Naive thymus-derived CD4-positive, alpha-beta T cell (primary cell): ENCODE data around the gene DCLRE1C. TPM values are rescaled to one million over a fixed set of nuclear protein-coding genes. Genes with fewer than 3 reads are reported as not detected.

Experiments
- ATAC-seq: fragments of 150-1000 bp; cut with Tn5 transposase; 2 replicates; pipeline ENCODE4 v1.10.0; 2021; ENCODE audit warnings: mild to moderate bottlenecking, moderate library complexity
- CTCF ChIA-PET: fragments of 350-600 bp; sonication (Branson Sonifier 250); formaldehyde crosslinking; loops from one replicate; lab custom pipeline; 2021; ENCODE audit warnings: antibody characterized with exemption; lab: Charles Lee
- POLR2A ChIA-PET: fragments of 350-600 bp; sonication (Branson Sonifier 250); formaldehyde crosslinking; loops from one replicate; lab custom pipeline; 2021; ENCODE audit warnings: antibody characterized with exemption, inconsistent platforms; lab: Charles Lee
- DNase-seq, 9 donors: peaks; one replicate each; pipeline versions ENCODE4 v3.0.0 to v3.0.0-alpha.2; 2020 to 2022; ENCODE audit warnings: mixed read lengths in 1 of 9
- H3K27ac ChIP-seq: one replicate; pipeline ENCODE4 v1.7.0; 2013; ENCODE audit warnings: mild to moderate bottlenecking, low read depth, low read length, moderate library complexity
- H3K27me3 ChIP-seq, 2 donors: one replicate each; pipeline ENCODE4 v1.7.0; 2013; ENCODE audit warnings: low read length in 2 of 2, mild to moderate bottlenecking in 2 of 2, moderate library complexity in 2 of 2; ENCODE audit not compliant: control insufficient read depth in 2 of 2, insufficient read depth in 2 of 2
- H3K36me3 ChIP-seq, 3 experiments: 1 replicate in 2 of 3; 2 replicates in 1 of 3; pipeline ENCODE4 v1.7.0; 2013; ENCODE audit warnings: low read length in 3 of 3, mild to moderate bottlenecking in 3 of 3, moderate library complexity in 1 of 3; ENCODE audit not compliant: insufficient read depth in 3 of 3, control insufficient read depth in 2 of 3
- H3K4me1 ChIP-seq, 2 donors: one replicate each; pipeline ENCODE4 v1.7.0; 2013; ENCODE audit warnings: low read length in 2 of 2, mild to moderate bottlenecking in 2 of 2, moderate library complexity in 1 of 2; ENCODE audit not compliant: control insufficient read depth in 2 of 2, insufficient read depth in 2 of 2
- H3K4me3 ChIP-seq: 2 replicates; pipeline ENCODE4 v1.7.0; 2013; ENCODE audit warnings: mild to moderate bottlenecking, low read length
- H3K9me3 ChIP-seq, 3 experiments: 1 replicate in 2 of 3; 2 replicates in 1 of 3; pipeline ENCODE4 v1.7.0; 2013; ENCODE audit warnings: low read length in 3 of 3; ENCODE audit not compliant: control insufficient read depth in 2 of 3
- H3K27ac Mint-ChIP-seq, 9 donors: one replicate each; pipeline ENCODE4 v1.8.0; 2020 to 2022; ENCODE audit warnings: mixed read lengths in 9 of 9, mild to moderate bottlenecking in 8 of 9, moderate library complexity in 5 of 9, inconsistent platforms in 2 of 9
- H3K27me3 Mint-ChIP-seq, 5 donors: one replicate each; pipeline ENCODE4 v1.8.0; 2021 to 2022; ENCODE audit warnings: mixed read lengths in 5 of 5, mild to moderate bottlenecking in 1 of 5
- H3K36me3 Mint-ChIP-seq, 5 donors: one replicate each; pipeline ENCODE4 v1.8.0; 2020 to 2022; ENCODE audit warnings: mixed read lengths in 5 of 5, mild to moderate bottlenecking in 3 of 5, inconsistent platforms in 1 of 5
- H3K4me1 Mint-ChIP-seq, 7 donors: one replicate each; pipeline ENCODE4 v1.8.0; 2020 to 2022; ENCODE audit warnings: mixed read lengths in 7 of 7, mild to moderate bottlenecking in 3 of 7, inconsistent platforms in 1 of 7
- H3K4me3 Mint-ChIP-seq, 10 donors: one replicate each; pipeline ENCODE4 v1.8.0; 2020 to 2022; ENCODE audit warnings: mild to moderate bottlenecking in 10 of 10, mixed read lengths in 10 of 10, moderate library complexity in 6 of 10, inconsistent platforms in 2 of 10
- H3K9me3 Mint-ChIP-seq, 11 donors: one replicate each; pipeline ENCODE4 v1.8.0; 2020 to 2022; ENCODE audit warnings: mixed read lengths in 11 of 11, mild to moderate bottlenecking in 4 of 11, inconsistent platforms in 1 of 11, moderate library complexity in 1 of 11
- intact Hi-C, 2 donors: fragments of 100-400 bp; cut with micrococcal nuclease; formaldehyde crosslinking; loops; one replicate each; pipeline ENCODE4 v1.15.1; 2023
- polyA plus RNA-seq, 2 donors: library from polyadenylated mRNA; unstranded; fragments of 300-500 nt; fragmentation: Illumina TruSeq; gene quantifications; one replicate each; pipeline ENCODE4 v1.2.3, GENCODE V29; 2021
- total RNA-seq, 6 experiments: library from RNA in 5 of 6; stranded (reverse) in 5 of 6; gene quantifications; 1 replicate in 5 of 6; 2 replicates in 1 of 6; pipeline ENCODE4 v1.2.3 and lab custom pipeline; 2021 to 2026

The DCLRE1C gene
- total and polyA plus RNA-seq, 7 experiments from 2014 or later, result 16.4 to 38.7 (median 24.2) TPM

DNA sequence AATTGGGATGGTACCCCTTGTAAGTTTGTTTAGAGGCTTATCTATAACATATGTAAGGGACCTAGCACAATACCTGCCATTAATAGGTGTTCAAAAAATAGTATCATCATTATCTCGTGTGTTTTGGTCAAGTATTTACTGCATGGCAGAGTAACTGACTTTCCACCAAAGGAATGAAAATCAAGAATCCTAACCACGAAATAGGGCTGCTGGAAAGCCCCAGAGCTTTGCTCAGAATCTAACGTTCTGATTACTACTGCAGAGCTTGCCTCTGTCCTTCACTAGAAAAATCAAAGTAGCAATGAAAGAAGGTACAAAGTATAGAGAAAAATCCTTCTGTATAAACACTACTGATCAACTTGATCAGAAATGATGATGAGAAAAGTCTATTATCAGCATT lies 34.9 kb downstream of the DCLRE1C start:
- no peaks in the 10 kb centered on the region for H3K27me3 Mint-ChIP-seq
- intact Hi-C loops, result no loop called here
- peaks cover 34 to 91% (median 87%) of the 10 kb centered on the region in 5 donors for H3K36me3 Mint-ChIP-seq

DNA sequence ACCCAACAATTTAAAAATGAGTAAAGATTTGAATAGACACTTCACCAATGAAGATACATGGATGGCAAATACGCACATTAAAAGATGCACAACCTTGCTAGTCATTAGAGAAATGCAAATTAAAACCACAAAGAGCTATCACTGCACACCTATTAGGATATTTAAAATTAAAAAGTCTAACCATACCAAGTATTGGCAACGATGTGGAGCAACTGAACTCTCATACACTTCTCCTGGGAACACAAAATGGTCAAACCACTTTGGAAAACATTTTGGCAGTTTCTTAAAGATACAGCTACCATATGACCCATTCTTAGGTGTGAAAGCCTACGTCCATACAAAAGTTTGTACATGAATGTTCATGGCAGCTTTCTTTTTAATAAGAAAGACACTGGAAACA lies 36.1 kb downstream of the DCLRE1C start:
- no peak overlapping the region for H3K4me3 Mint-ChIP-seq
- POLR2A ChIA-PET, result no interaction called here
- no peaks in the 10 kb centered on the region for H3K27me3 Mint-ChIP-seq
- no peak for DNase-seq
- no peak for ATAC-seq
- peak overlapping the region in 1 of 9 donors; percentile 38 for H3K27ac Mint-ChIP-seq
- Histone ChIP-seq H3K4me3 (no peak overlapping the region), H3K27me3 (no peaks in the 10 kb centered on the region), H3K27ac (no peak overlapping the region), H3K36me3 (peaks cover 29 to 69% (median 41%) of the 10 kb centered on the region in 3 experiments), H3K9me3 (peaks cover 0 to 11% (median 0%) of the 10 kb centered on the region in 3 experiments), H3K4me1 (no peaks in the 10 kb centered on the region)
- H3K9me3 Mint-ChIP-seq, result peaks cover 0 to 35% (median 15%) of the 10 kb centered on the region in 11 donors
- peaks cover 37 to 97% (median 90%) of the 10 kb centered on the region in 5 donors for H3K36me3 Mint-ChIP-seq
- CTCF ChIA-PET, result interaction anchor here (0.6 kb wide), 1 partner anchor 46 kb away, joined by 3 read pairs; no protein-coding TSS in a partner anchor
- peaks cover 6 to 28% (median 14%) of the 10 kb centered on the region in 7 donors for H3K4me1 Mint-ChIP-seq
- intact Hi-C loops, result no loop called here

More for the DNA sequence above, 34.9 kb downstream of the DCLRE1C start:
- Histone ChIP-seq H3K9me3 (peaks cover 0 to 11% (median 0%) of the 10 kb centered on the region in 3 experiments), H3K27ac (no peak overlapping the region), H3K27me3 (no peaks in the 10 kb centered on the region), H3K4me3 (no peak overlapping the region), H3K4me1 (no peaks in the 10 kb centered on the region), H3K36me3 (peaks cover 29 to 74% (median 43%) of the 10 kb centered on the region in 3 experiments)
- POLR2A ChIA-PET, result interaction anchor here (0.5 kb wide), 1 partner anchor 11 kb away, joined by 3 read pairs; no protein-coding TSS in a partner anchor
- DNase-seq (no peak), ATAC-seq (no peak)
- Mint-ChIP-seq H3K4me1 (peaks cover 6 to 24% (median 14%) of the 10 kb centered on the region in 7 donors), H3K9me3 (peaks cover 0 to 35% (median 15%) of the 10 kb centered on the region in 11 donors), H3K4me3 (no peak overlapping the region), H3K27ac (peak overlapping the region in 3 of 9 donors; percentile 10 to 51 (median 38))
- CTCF ChIA-PET, result no interaction called here

DNA sequence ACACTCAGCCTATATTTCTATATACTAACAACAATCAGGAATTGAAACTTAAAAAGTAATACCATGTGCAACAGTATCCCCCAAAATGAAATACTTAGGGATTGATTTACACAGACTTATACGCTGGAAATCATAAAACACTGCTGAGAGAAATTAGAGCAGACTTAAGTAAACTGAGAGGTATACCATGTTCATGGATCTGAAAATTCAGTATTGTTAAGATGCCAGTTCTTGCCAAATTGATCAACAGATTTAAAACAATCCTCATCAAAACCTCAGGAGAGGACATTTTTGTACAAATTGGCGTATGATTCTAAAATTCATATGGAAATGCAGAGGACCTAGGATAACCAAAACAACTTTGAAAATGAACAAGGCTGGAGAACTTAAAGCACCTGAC lies 37.3 kb downstream of the DCLRE1C start:
- no peak for DNase-seq
- ATAC-seq, result no peak
- ChIA-PET POLR2A (no interaction called here), CTCF (no interaction called here)
- H3K27ac Mint-ChIP-seq, result peak overlapping the region in 2 of 9 donors; percentile 41 to 59
- H3K4me3 Mint-ChIP-seq, result no peak overlapping the region
- Histone ChIP-seq H3K4me3 (no peak overlapping the region), H3K36me3 (peaks cover 30 to 67% (median 35%) of the 10 kb centered on the region in 3 experiments), H3K9me3 (peaks cover 0 to 11% (median 0%) of the 10 kb centered on the region in 3 experiments), H3K4me1 (no peaks in the 10 kb centered on the region), H3K27ac (no peak overlapping the region), H3K27me3 (no peaks in the 10 kb centered on the region)
- H3K36me3 Mint-ChIP-seq, result peaks cover 34 to 94% (median 85%) of the 10 kb centered on the region in 5 donors
- H3K27me3 Mint-ChIP-seq, result no peaks in the 10 kb centered on the region
- intact Hi-C loops, result no loop called here
- peaks cover 1 to 29% (median 14%) of the 10 kb centered on the region in 7 donors for H3K4me1 Mint-ChIP-seq
- peaks cover 0 to 35% (median 15%) of the 10 kb centered on the region in 11 donors for H3K9me3 Mint-ChIP-seq

DNA sequence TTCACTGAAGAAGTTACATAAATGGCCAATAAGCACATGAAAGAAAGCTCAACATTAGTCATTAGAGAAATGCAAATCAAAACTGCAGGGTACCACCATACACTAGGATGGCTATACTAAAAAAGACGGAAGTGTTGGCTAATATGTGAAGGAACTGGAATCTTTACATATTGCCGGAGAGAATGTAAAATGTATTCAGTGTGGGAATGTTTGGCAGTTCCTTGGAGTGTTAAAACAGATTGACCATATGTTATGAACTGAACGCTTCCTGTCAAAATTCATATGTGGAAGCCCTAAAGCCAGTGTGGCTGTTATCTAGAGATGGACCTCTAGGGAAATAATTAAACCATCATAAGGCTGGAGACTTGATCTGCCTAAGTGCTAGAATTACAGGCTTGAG lies 42.1 kb downstream of the DCLRE1C start:
- Histone ChIP-seq H3K4me3 (no peak overlapping the region), H3K27ac (no peak overlapping the region), H3K4me1 (no peaks in the 10 kb centered on the region), H3K27me3 (no peaks in the 10 kb centered on the region), H3K36me3 (peaks cover 19 to 55% (median 22%) of the 10 kb centered on the region in 3 experiments), H3K9me3 (no peaks in the 10 kb centered on the region)
- Mint-ChIP-seq H3K4me3 (no peak overlapping the region), H3K27me3 (no peaks in the 10 kb centered on the region), H3K4me1 (peaks cover 0 to 31% (median 28%) of the 10 kb centered on the region in 7 donors), H3K9me3 (peaks cover 0 to 24% (median 7%) of the 10 kb centered on the region in 11 donors), H3K27ac (no peak overlapping the region), H3K36me3 (peaks cover 38 to 91% (median 78%) of the 10 kb centered on the region in 5 donors)
- ChIA-PET CTCF (no interaction called here), POLR2A (no interaction called here)
- intact Hi-C loops, result no loop called here
- no peak for DNase-seq
- ATAC-seq, result no peak

DNA sequence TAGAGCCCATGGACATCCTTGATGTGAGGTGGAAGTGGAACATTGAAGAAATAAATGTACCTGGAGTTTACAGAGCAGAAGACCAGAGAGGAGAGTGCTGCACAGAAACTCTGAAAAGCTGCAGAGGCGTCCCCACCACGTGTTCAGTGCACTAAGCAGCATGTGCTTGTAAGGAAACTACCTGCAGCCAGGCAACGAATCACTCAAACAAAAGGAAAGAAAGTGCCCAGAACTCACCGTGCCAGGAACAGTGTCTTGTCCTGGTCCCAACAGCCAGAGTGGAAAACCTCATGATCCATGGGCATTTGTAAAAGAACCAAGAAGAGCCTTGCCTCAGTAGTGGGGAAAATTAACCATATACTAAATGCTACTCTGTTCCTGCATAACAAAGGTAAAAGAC lies 42.9 kb downstream of the DCLRE1C start:
- peaks cover 0 to 3% of the 10 kb centered on the region in 2 donors for H3K4me1 ChIP-seq
- peaks cover 16 to 51% (median 22%) of the 10 kb centered on the region in 3 experiments for H3K36me3 ChIP-seq
- no peaks in the 10 kb centered on the region for H3K9me3 ChIP-seq
- ATAC-seq, result no peak
- peaks cover 3 to 35% (median 30%) of the 10 kb centered on the region in 7 donors for H3K4me1 Mint-ChIP-seq
- no peaks in the 10 kb centered on the region for H3K27me3 Mint-ChIP-seq
- no peak overlapping the region for H3K4me3 ChIP-seq
- peaks cover 0 to 16% (median 2%) of the 10 kb centered on the region in 11 donors for H3K9me3 Mint-ChIP-seq
- H3K27ac ChIP-seq, result no peak overlapping the region
- CTCF ChIA-PET, result no interaction called here
- H3K36me3 Mint-ChIP-seq, result peaks cover 35 to 82% (median 72%) of the 10 kb centered on the region in 5 donors
- intact Hi-C loops, result no loop called here
- peak overlapping the region in 6 of 9 donors; percentile 13 to 76 (median 50) for H3K27ac Mint-ChIP-seq
- no peak for DNase-seq
- no peak overlapping the region for H3K4me3 Mint-ChIP-seq
- POLR2A ChIA-PET, result no interaction called here
- no peaks in the 10 kb centered on the region for H3K27me3 ChIP-seq

DNA sequence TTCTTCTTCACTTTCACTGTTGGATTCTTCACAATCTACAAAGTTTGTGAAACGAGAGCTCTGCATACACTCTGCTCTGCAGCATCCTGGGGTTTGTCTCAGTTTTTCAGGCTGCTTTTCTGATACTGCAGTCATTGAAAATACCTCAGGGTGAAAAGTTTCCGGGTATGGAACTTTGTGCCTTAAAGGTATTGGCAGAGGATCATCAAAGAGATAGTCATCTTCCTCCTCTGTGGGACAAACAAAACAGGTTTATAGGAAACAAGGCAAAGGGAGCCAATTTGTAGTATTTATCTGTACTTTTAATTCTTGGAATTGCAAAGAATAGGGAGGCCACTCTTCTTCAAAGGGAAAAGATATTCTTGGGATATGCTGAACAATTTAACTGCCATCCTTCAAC lies 44.8 kb downstream of the DCLRE1C start:
- Mint-ChIP-seq H3K27ac (peak overlapping the region in 2 of 9 donors; percentile 39 to 69), H3K9me3 (peaks cover 0 to 14% (median 2%) of the 10 kb centered on the region in 11 donors), H3K4me3 (no peak overlapping the region), H3K4me1 (peaks cover 0 to 33% (median 23%) of the 10 kb centered on the region in 7 donors), H3K27me3 (no peaks in the 10 kb centered on the region), H3K36me3 (peaks cover 34 to 64% (median 59%) of the 10 kb centered on the region in 5 donors)
- ChIA-PET POLR2A (interaction anchor here (1.5 kb wide), 1 partner anchor 10 kb away, joined by 3 read pairs; no protein-coding TSS in a partner anchor), CTCF (interaction anchor here (0.8 kb wide), 1 partner anchor 20 kb away, joined by 3 read pairs; no protein-coding TSS in a partner anchor)
- Histone ChIP-seq H3K36me3 (peaks cover 11 to 51% (median 22%) of the 10 kb centered on the region in 3 experiments), H3K4me1 (peaks cover 0 to 4% of the 10 kb centered on the region in 2 donors), H3K9me3 (no peaks in the 10 kb centered on the region), H3K27me3 (no peaks in the 10 kb centered on the region), H3K4me3 (no peak overlapping the region), H3K27ac (no peak overlapping the region)
- no peak for ATAC-seq
- no peak for DNase-seq
- intact Hi-C loops, result no loop called here
